HG03045 (cell line): Measurements from ENCODE around the gene SUV39H2.
"Not testable (repeated sequence)": the region's sequence is repeated elsewhere in the genome, so short reads cannot be mapped to it uniquely, and the experiment has no call there.

Experiments
- ATAC-seq: cut with Tn5 transposase; IDR thresholded peaks from one replicate; pipeline ENCODE4 v1.9.1; 2021; ENCODE audit warnings: mild to moderate bottlenecking, moderate library complexity; ENCODE audit not compliant: unreplicated experiment

SUV39H2 gene

DNA sequence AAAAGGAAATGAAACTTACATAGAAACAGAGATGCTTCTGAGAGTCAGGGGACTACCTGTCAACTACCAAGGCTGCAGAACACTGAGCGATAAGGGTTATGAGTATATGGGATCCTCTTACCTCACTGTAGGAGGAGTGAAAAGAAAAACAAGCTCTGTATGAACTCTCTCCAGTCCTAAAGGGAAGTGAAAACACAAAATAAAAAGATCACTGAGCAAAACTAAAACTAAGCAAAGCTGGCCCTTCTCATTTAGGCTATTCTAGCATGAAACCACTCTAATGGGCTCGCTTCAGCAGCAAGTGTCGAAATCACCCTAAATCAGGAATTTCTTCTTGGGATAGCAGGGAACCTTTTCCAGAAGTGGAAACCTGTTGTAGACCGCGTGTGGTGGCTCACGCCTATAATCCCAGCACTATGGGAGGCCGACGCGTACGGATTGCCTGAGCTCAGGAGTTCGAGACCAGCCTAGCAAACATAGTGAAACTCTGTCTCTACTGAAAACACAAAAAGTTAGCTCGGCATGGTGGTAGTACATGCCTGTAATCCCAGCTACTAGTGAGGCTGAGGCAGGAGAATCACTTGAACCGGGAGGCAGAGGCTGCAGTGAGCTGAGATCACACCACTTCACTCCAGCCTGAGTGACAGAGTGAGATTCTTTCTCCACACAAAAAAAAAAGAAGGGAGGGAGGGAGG lies 48.2 kb downstream of the SUV39H2 start:
- ATAC-seq = peak; percentile 95

DNA sequence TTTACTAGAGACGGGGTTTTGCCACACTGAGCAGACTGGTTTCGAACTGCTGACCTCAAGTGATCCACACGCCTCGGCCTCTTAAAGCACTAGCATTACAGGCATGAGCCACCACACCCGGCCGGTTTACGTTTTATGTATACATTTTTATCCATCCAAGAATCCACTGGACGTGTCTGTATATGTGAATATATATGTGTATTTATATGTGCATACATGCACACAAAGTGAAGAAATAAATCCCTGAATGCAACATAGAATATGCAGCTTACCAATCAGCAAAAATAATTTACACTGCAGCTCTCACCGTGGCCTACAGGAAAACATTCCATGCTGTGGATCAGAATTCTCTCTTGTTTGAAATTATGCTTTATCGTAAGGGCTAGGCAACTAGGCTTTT lies 51.9 kb downstream of the SUV39H2 start:
- no peak for ATAC-seq

DNA sequence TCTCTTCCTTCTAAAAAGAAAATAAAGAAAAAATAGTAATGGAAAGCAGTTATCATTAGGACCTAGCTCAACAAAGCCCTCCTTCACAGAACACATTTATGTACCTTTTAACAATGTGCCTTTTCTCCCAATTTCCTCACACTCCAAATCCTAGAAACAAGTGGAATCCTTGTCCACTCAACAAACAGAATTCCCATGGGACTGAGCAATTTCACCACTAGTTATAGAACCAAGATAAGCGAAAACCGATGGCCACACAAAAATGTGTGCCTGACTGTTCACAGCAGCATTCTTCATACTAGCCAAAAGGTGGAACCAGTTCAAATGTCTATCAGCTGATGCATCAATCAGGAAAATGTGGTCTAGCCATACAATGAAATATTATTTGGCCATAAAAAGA lies 57.9 kb downstream of the SUV39H2 start:
- ATAC-seq = no peak

DNA sequence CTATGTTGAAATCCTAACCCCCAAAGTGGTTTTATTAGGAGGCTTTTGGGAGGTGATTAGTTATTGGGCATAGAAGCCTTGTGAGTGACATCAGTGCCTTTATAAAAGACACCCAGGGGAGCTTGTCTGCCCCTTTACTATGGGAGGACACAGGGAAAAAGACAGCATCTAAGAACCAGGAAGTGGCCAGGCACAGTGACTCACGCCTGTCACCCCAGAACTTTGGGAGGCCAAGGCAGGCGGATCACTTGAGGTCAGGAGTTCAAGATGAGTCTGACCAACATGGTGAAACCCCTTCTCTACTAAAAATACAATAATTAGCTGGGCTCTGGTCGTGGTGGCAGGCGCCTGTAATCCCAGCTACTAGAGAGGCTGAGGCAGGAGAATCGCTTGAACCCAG lies 60.3 kb downstream of the SUV39H2 start:
- not testable (repeated sequence) for ATAC-seq

DNA sequence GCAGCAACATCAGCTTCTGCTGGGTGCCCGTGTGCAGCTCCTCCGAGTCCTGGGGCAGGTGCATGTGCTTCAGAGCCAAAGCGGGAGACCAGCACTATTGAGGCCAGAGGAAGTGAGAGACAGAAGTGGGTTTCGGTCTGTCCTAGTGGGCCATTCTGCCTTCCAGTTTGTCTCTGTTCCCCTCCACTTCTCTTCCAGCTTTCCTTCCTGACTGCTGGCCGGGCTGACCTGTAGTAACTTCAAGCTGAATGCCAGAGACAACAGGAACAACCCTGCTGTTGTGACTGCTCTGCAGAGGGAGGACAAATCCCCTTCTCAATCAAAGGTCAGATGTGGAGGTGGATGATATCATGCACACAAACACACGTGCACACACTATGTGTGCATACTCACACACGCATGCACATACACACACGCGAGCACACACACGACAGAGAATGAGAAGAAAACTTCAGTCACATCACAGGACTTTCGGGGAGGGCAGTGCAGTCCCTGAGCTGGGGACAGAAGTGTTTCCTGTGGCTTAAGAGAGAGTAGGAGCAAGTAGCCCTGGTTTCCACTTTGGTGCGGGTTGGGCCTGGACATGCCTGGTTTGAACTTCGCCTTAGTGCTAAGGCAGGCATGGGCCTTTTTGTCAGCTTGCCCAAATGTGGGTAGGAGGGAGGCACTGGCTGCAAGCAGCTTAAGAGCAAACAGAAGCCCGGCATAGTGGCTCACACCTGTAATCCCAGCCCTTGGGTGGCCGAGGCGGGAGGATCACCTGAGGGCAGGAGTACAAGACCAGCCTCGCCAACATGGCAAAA lies 63.7 kb downstream of the SUV39H2 start:
- peak; percentile 92 for ATAC-seq

DNA sequence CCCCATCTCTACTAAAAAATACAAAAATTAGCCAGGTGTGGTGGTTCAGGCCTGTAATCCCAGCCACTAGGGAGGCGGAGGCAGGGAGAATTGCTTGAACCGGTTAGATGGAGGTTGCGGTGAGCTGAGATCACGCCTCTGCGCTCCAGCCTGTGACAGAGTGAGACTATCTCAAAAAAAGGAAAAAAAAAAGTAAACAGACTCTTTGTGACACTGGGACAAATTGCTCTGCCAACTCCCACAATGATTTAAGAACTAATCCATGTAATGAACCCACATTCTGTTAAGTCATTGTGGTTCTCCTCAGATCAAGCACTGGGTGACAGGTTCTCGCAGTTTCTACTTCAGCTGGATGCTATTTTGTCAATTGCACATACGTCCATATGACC lies 64.3 kb downstream of the SUV39H2 start:
- not testable (repeated sequence) for ATAC-seq

DNA sequence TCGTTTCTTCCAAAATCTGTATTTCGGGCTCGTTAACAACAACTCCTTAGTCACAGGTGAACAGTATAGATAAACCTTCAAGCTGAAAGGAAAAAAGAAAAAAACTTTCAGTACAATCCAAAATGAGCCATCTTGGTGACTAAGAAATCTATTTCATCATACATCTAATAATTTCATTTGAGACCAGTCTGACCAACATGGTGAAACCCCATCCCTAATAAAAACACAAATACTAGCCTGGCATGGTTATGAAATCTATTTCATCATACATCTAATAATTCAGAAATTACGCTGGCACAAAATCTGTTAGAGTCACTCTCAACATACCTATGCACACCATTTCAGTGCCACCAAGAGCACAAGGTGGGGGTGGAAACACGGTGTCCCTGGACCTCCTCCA lies 66.4 kb downstream of the SUV39H2 start:
- ATAC-seq = no peak

DNA sequence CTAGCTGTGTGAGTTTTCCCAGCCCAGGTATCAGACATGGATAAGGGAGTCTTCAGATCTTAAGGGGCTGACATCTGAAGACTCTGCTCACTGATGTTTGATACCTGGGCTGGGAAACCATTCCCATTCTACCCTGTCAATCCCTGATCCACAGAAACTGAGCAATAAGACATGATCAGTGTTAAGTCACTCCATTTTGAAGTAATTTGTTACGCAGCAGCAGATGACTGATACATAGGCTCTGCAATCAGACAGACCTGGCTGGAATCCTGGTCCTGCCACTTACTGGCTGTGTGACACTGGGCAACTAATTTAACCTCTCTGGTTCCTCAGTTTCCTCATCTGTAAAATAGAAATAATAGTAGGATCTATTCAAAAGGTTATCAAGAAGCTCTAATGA lies 68.6 kb downstream of the SUV39H2 start:
- ATAC-seq = no peak

DNA sequence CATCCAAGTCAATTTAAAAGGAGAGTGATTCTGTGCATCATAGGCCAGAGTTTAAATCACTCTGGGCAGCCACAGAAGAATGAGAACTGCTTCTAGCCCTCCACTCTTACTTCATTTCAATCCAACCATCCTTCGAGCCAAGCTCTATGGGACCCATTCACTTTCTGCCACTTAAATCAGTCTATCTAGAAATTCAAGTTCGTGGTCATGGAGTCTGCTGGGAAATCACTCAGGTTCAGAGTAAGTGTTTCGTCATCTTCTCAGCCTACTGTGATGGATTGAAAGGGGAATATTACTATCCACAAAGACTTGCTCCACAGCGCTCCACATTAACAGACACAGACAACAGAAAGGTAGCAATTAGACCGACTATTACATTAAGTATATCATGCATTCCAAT lies 70.6 kb downstream of the SUV39H2 start:
- ATAC-seq = no peak

DNA sequence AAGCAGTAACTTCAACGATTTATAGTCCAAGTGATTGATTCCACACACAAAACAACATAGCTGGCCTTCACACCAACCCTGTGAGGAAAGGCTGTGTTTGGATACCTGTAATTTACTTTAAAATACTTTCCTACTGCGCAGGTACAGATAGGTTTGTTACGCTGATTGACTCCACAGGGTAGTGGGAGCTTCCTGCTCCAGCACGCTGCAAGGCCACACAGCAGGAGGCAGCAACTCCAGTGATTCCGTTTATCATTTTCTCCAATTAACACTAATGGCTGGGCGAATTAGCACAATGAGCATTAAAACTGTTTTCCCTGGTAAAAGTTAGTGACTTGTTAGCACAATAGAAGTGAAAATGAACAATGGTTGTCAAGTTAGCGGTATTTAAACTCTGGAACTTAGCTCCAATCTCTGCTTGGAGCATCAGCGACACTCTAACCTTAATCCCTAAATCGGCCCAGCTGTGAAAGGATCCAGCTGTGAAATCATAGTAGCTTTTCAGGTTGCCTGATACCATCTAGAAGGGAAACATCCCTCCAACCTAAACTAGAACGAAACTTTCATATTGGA lies 74.3 kb downstream of the SUV39H2 start:
- ATAC-seq = no peak

DNA sequence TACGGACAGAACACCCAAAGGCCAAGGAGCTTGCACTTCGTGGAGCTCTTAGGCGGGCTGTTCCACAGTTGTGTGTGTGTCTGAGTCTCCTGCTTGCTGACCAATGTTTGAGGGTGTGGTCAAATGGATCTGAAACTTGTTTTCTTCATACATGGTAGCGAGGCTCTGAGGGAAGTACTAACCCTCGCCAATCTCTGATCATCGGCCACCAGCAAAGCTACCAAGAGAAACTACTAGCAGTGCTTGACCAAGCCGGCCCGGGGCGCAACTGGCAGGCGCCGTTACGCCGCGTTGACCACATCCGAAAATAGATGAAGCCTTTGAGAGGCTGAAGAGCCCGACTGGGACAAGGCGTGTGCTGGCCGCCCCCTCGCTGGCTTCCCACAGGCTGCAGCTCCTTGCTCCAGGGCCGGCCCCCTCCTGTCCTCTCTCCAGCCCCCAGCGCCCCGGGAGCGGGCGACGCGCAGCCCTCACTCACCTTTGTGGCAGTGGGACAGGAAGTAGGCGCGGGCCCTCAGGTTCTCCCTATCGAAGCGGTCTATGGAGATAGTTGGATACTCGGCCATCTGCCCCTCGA lies 74.8 kb downstream of the SUV39H2 start:
- ATAC-seq = peak; percentile 31
